ENCODE data around the gene PRRT2.

The PRRT2 gene

DNA sequence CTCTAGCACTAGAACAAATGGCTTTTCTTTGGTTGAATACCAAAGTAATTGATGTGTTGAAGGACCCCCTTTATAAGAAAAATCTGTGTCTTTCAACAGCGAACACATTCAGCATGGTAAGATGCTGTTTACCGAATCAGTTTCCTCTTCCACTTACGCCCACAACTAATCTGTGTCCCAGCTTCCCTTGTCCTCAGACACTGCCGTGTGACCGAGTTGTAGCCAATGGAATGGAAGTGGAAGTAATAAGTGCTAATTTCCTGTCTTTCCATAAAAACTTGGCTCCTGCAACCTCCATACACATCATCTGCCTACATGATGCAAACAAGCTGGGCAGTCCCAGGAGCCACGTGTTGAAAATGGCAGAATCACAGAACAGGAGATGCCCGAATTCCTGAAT, 40.7 kb downstream of the PRRT2 start:
- in situ Hi-C loops (cut with MboI; ENCODE audit: low pct_unique_long_range_greater_than_20kb, low sequenced_read_pairs), result no loop called here
- DNase-seq, result no peak

DNA sequence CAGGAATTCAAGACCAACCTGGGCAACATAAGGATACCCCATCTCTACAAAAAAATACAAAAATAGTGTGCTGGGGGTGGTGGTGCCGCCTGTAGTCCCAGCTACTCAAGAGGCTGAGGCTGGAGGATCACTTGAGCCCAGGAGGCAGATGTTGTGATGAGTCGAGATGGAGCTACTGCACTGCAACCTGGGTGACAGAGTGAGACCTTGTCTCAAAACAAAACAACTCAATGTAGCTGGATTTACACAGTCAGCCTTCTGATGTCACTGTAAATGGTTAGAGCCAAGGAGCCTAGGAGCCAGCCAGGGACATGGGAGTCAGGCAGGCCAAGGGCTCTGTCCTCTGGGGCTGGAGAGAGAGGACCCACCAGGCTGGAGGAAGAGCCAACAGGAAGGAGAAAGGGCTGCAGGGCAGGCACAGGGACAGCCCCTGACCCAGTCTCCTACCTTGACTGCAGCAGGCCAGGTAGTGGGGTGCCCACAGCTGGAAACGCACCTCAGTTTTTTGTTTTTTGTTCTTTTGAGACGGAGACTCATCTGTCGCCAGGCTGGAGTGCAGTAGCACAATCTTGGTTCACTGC, 42.6 kb downstream of the PRRT2 start:
- in situ Hi-C loops (cut with MboI; ENCODE audit: low pct_unique_long_range_greater_than_20kb, low sequenced_read_pairs), result no loop called here

DNA sequence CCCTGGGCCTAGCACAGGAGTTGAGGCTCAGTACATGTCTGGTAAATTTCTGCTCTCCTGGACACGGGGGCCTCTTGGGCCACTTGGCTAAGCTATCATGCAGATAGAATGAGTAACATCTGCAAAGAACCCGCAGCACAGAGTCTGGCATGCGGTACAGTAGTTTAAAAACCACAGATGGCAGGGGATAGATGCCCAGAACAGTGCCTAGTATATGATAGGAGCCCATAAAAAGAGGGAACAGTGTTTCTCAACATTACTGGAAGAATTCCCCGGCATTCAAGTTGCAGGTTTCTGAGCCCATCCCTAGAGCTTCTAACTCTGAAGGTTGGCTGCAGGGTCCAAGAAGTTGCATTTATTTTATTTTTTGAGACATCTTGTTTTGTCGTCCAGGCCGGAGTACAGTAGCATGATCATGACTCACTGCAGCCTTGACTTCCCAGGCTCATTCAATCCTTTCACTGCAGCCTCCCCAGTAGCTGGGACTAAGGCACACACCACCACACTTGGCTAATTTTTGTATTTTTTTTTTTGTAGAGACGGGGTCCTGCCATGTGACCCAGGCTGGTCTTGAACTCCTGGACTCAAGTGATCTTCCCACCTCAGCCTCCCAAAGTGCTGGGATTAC, 45.3 kb downstream of the PRRT2 start:
- in situ Hi-C loops (cut with MboI; ENCODE audit: low pct_unique_long_range_greater_than_20kb, low sequenced_read_pairs), result no loop called here
- no peak for DNase-seq

More for the DNA sequence above, 42.6 kb downstream of the PRRT2 start:
- DNase-seq, result no peak

- no peak for DNase-seq
- in situ Hi-C loops (cut with MboI; ENCODE audit: low pct_unique_long_range_greater_than_20kb, low sequenced_read_pairs), result no loop called here
Observed at GRCh38 chr16:29858149-29858849, 46.3 kb downstream of the PRRT2 start.

DNA sequence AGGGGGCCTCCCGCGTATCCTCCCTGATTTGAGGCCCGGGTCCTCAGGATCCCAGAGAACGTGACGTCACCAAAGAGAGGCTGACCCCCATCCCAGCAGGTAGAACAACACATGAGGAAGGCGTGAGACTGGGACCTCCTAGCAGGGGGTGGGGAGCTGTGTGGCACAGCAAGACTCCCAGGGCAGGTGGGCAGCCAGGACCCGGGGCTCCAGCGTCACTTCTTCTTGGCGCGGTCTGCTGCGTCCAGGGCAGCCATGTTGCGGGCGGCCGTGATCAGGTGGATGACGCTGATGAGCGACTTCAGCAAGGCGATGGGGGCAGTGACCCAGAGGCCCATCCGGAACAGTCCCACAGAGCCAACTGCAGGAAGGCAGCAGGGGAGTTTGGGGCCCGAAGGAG, 47.0 kb downstream of the PRRT2 start:
- no peak for DNase-seq
- in situ Hi-C loops (cut with MboI; ENCODE audit: low pct_unique_long_range_greater_than_20kb, low sequenced_read_pairs), result no loop called here

DNA sequence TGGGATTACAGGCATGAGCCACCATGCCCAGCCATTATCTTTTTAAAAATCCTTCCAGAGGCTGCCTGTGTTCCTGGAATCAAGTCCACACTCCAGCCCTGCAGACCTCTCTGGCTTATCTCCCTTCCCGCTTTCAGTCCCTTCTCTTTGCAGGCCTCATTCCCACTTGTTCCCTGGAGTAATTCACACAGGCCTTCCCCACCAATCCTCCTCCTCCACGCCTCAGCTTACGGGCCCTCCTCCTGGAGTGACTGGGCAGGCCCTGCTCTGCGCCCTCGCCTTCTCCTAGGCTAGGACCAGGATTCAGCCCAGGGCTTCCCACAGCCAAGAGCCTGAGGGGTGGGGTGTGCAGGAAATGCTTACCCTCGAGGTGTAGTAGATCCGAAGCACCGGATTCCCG, 48.2 kb downstream of the PRRT2 start:
- no peak for DNase-seq
- in situ Hi-C loops (cut with MboI; ENCODE audit: low pct_unique_long_range_greater_than_20kb, low sequenced_read_pairs), result no loop called here

DNA sequence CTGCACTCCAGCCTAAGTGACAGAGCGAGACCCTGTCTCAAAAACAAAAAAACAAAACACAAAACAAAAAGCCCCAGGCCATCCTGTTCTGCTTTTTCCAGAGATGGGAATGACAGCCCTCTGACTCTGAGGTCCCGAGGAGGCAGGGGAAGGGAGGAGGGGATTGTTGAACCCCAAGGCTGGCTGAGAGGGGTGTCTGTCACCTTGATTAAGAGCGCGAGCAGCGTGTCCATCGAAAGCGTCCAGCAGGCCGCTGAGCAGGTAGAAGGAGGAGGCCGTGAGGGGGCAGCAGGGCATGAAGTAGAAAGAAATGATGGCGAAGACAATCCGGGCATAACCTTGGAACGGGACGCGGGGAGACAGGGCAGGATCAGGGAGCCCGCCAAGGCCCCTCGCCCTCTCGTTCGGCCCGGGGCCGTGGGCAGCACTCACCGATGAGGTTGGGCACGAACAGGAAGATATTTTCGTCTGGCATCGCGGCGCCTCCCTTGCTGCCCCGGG, 50.4 kb downstream of the PRRT2 start:
- DNase-seq, result peak; percentile 24
- in situ Hi-C loops (cut with MboI; ENCODE audit: low pct_unique_long_range_greater_than_20kb, low sequenced_read_pairs), result no loop called here

- peak; percentile 98 for DNase-seq
- in situ Hi-C loops (cut with MboI; ENCODE audit: low pct_unique_long_range_greater_than_20kb, low sequenced_read_pairs), result no loop called here
Observed at GRCh38 chr16:29862884-29863668, 51.1 kb downstream of the PRRT2 start, which contains the start of gene CDIPT. TSS of gene CDIPT (minus strand) at chr16:29863226. CDS start at chr16:29862857, 369 bp downstream.

DNA sequence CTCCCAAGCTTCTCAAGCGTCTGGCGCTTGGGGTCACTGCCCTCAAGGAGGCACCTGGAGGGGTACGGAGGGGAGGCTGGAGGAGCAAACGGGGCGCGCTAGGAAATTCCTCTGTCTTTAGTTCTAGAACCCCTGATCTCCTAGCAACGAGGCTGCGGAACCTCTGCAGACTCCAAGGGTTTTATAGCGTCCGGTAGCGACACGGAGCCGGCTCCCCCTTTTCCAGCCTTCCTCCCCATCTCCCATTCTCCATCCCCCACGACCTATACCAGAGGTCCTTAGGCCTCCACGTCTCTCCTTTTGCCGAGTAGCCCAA, 51.6 kb downstream of the PRRT2 start:
- in situ Hi-C loops (cut with MboI; ENCODE audit: low pct_unique_long_range_greater_than_20kb, low sequenced_read_pairs), result no loop called here
- no peak for DNase-seq

- no peak for DNase-seq
- in situ Hi-C loops (cut with MboI; ENCODE audit: low pct_unique_long_range_greater_than_20kb, low sequenced_read_pairs), result no loop called here
Observed at GRCh38 chr16:29864205-29864604, 52.2 kb downstream of the PRRT2 start.

Measured in KBM-7 (cell line).